GM18508 (cell line): ENCODE results near the gene ATP2C1.

Experiments used
- ATAC-seq: cut with Tn5 transposase; IDR thresholded peaks from one replicate; pipeline ENCODE4 v1.9.1; 2021; ENCODE audit warnings: moderate number of reproducible peaks; ENCODE audit not compliant: insufficient read depth, unreplicated experiment

ATP2C1 gene

DNA sequence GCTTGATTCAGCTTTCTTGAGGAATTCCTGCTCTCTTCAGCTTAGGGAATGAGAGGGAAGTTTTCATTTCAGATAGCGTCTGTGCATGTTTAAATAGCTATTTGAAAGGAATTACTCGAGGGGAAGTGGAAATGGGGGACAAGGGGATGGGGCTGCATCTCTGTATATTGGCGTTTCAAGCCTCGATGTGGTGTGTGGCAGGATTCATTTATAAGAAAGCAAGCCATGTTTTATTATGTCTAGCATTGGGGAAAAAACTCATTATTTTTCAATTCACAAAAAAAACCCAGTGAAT lies 1.0 kb downstream of the ATP2C1 start:
- ATAC-seq: no peak

DNA sequence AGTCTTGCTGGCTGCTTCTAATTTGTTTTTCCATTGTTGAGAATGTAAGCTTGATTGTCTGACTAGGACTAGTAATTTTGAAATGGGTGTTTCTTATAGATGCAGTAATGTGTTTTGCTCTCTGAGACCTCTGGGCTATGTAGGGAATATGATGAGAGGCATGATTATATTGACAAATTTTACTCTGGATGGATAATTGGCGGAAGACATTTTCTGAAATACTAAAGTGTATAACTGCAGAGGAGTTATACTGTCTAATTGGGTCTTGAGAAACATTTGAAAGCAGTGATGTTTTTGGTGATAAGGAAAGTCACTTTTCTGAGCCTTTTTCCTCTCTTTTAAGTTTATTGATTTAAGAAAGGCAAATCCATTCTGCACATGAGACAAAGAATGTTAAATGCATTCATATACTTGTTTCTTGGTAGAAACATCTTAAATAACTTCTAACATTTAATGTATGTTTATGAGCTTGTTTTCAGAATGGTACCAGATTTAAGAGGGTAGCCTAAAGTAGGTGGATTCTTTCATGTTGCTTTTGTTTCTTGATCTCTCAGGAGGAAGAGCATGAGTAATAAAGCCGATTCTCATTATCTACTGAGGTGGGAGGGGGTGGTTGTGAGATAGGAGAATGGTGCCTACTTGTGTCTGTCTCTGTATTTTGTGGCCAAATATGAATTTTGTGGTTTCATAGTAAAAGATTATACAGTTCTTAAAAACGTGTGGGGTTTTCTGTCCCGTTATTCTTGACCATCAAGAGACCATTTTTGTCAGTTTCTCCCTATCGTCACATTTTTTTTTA lies 2.0 kb downstream of the ATP2C1 start:
- no peak for ATAC-seq

DNA sequence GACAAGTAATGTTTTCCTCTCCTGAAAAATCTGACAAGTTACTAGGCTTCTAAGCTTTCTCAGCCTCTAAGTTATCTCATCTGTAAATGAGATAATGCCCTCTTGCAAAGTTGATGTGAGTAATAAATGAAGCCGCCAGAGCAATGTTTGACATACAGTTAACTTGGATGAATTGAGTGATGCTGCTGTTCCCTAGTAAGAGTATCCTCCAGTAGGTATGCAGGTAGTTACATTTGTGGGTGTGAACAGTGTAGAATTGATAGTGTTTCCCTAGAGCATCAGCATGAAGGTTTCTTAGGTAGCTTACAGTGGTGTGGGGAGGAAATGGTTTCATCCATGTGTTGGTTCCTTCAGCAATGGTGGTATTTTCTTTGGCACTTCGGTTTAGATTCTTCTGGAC lies 3.4 kb downstream of the ATP2C1 start:
- ATAC-seq: no peak

DNA sequence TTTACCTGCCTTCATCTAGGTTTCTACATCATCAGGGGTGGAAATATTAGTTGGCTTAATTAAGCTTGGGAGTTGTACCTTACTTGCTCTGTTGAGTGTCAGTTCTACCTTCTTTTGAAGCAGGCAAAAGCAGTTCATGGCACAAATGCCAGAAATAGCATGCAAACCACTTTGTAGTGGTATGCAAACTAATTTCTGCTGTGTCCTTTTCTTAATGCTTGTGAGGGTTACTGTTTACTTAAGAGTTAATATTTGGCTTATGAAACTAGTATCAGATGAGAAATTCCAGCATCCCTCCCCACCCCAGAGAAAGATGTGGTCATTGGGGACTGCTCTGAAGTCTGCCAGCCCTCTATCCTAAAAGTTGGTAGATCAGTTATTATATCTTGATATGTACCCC lies 7.1 kb downstream of the ATP2C1 start:
- no peak for ATAC-seq

DNA sequence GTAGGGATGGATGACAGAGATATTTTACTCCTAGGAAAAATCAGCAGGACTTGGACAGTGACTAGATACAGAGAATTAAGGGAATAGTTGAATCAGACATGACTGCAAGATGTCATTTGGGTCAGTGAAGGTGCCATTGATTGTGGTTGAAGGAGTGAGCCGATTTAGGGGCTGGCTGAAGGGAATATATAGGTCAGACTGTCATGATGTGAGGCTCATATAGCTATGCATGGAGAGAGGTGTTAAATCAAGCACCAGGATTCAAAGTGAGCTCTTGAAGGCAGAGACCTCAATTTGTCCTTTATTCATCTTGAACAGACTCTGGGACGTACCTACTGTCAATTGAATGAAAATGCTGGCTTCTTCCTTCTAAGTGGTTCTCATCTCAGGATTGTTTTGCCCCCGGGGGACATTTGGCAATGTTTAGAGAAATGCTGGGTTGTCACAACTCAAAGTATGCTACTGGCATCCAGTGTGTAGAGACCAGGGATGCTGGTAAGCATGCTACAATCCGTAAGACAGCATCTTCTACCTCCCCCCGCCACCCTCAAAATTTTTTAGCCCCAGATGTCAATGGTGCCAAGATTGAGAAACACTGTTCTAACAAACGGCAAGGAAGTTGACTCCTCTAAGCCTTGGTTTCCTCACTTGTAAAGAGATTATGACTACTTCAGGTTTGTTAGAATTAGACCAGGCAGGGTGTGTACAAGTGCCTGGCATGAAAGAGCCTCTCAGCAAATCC lies 7.8 kb downstream of the ATP2C1 start:
- ATAC-seq: no peak

DNA sequence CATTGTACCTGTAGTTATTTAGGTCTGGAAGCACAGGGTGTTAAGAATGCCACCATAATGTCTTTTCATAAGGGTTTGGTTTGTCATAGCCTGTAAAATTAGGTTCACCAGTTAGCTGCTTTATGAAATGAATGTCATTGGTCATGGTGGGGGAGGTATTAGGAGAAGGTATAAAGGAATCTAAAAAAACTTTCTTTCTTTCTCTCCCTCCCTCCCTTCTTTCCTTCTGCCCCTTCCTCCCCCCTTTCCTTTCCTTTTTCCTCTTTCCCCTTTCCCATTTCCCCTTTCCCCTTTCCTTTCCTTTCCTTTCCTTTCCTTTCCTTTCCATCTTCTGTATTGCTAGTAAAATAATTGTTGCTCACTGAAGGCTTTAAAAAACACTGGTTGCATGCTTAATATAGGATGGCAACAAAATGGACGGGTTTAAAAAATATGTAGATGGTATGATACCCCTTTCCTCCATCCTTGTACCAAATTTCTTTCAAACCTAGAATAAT lies 9.6 kb downstream of the ATP2C1 start:
- no peak for ATAC-seq

DNA sequence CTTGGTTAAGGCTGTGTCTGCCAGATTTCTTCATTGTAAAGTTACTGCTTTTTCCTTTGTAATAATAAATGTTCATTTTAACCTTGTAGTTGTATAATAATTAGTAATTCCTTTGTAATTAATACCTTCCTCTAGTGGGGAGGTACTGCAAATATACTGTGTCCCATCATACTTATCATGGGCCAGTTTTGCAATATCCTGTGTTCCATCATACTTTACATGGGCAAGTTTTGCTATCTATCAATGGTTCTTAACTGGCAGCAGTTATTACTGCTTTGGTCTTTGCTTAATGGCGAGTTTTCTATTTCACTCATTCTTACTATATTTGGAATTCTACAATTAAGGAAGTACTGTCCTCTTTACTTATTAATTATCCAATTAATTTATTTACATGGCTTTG lies 10.6 kb downstream of the ATP2C1 start:
- ATAC-seq: no peak

DNA sequence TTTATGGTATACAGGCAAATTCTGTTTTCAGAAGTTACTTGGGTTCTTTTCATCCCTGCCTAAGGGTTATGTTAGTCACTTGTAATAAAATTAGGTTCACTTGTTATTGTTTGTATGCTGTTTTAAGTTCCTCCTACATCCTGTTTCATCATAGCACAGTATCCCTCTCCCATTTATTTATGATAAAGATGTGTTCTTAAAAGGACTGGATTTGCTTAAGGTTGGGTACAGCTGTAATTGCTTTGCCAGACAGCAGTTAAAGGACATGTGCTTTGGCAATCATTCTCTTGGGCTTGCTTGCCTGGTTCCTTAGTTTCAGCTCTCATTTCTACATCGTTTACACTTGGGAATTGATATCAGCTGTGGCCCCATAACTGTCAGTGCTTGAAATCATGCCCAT lies 11.7 kb downstream of the ATP2C1 start:
- ATAC-seq: no peak

DNA sequence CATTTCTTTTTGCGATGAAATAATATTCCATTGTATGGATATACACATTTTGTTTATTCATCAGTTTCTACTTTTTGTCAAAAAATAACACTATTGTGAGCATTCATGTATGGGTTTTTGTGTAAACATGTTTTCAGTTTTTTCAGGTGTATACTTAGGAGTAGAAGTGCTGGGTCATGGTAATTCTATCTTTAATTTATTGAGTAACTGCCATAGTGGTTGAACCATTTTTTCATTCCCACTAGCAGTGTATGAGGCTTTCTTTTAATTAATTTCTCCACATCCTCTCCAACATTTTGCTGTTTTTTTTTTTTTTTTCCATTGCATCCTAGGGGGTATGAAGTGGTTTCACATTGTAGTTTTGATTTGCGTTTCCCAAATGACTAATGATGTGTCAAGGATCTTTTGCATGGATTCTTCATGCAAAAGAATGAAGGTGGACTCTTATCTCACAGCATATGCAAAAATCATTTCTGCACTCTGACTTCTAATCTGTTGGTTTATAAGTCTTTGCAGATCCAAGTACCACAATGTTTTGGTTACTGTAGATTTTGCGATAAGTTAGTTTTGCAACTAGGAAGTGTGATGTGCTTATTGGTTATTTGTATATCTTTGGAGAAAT lies 12.6 kb downstream of the ATP2C1 start:
- no peak for ATAC-seq

DNA sequence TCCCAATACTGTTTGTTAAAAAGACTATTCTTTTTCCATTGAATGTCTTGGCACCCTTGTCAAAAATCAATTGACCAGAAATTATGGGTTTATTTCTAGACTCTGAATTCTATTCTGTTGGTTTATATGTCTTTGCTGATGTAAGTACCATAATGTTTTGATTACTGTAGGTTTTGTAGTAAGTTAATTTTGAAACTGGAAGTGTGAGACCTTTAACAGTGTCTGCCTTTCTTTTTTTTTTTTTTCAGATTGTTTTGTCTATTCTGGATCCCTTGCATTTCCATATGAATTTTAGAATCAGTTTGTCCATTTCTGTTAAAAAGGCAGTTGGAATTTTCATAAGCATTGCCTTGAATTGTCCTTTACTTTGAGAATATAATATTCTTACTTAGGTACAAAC lies 13.6 kb downstream of the ATP2C1 start:
- no peak for ATAC-seq

DNA sequence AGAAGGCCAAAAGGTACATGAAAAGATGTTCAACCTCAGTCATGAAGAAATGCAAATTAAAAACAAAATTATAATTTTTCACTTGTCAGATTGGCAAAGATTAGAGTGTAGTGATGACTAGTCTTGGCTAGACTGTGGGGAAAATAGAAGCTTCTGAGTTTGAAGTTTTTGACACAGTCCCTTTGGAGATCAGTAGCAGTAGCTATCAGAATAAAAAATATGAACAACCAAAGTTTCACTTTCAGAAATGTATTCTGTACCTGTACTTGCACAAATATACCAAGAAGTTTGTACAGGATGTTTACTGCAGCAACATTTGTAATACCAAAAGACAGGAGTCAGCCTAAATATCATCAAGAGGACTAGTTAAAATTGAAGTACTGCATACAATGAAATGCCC lies 14.1 kb downstream of the ATP2C1 start:
- no peak for ATAC-seq

DNA sequence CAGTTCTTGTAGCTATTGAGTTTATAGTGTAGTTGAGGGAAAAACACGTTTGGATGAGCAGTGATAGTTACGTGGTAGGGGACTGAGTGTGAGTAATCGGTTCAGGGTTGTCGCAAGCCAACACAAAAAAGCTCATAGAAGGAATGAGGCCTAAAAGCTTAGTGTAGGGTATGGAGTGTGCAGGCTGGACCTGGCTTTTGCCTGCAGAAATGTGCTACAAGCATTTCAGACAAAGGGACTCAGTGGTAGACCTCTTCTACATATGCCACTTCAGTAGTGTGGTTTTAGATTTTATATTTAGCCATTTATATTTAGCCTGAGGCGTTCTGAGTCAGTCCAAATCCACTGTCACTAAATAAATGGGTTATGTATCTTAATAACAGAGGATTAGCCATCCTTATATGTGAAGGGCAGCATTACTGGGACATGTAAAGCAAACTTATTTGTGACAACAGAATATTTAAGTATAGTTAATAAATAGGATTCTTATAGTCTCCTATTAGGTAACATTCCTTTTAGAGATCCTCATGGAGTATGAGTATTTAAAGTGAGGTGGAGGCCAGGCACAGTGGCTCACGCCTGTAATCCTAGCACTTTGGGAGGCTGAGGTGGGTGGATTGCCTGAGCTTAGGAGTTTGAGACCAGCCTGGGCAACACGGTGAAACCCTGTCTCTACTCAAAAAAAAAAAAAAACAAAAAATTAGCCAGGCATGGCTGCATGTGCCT lies 21.8 kb downstream of the ATP2C1 start:
- ATAC-seq: no peak

DNA sequence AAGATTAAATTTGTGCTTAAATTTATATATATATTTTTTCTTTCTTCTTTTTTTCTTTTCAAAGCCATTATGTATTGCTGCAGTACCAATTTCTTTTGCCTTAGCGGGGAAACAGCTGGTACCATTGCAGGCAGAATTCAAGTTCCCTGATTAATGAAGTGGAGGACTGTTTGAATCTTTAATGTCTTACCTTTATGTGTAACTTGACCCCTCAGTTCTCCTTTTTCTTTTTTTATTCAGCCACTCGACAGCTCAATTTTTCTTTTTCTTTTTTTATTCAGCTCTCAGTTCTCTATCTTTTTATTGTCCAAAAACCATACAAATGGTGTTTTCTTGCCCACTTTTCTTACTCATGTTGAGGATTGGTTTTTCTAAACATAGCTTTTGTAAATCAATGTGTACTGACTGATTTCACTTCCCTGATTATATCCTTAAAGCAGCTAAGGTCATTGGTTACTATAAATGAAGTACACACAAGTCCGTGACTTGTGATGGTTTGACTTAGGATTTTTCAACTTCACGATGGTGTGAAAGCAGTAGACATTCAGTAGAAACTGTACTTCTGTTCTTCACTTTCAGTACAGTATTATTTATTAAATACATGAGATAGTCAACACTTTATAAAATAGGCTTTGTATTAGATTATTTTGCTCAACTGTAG lies 22.8 kb downstream of the ATP2C1 start:
- ATAC-seq: no peak

DNA sequence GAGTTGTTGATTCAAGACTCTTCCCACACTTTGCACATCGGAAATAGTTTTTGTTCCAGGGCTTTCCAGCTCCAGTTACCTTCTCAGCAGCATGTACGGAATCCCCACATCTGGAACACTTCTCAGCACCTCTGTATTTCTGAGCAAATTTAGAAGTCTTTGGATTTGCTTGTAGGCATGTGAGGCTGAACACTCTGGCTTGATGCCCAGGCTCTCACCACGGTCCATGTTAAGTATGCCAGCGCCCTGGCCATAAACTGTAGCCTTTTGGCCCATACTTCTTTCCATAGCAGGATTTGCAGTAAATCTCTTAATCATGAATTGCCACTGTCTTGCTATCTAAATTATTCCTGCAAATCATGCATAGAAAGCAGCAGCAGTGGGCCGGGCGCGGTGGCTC lies 24.4 kb downstream of the ATP2C1 start:
- ATAC-seq: no peak

DNA sequence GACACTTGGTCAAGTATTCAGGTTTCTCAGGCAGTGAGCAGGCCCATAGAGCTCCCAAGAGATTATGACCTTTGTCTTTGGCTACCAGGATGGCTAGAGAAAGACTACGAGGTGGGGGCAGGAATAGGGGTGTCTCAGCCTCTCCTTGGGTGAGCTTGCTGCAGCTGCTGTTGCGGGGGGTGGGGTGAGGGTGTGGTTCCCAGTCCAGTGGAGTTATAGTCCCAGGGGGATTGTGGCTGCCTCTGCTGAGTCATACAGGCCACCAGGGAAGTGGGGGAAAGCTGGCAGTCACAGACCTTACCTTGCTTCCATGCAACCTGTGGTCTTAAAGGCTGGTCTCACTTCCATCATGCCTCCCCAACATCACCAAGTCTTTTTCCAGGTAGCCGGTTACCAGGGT lies 31.7 kb downstream of the ATP2C1 start:
- no peak for ATAC-seq

DNA sequence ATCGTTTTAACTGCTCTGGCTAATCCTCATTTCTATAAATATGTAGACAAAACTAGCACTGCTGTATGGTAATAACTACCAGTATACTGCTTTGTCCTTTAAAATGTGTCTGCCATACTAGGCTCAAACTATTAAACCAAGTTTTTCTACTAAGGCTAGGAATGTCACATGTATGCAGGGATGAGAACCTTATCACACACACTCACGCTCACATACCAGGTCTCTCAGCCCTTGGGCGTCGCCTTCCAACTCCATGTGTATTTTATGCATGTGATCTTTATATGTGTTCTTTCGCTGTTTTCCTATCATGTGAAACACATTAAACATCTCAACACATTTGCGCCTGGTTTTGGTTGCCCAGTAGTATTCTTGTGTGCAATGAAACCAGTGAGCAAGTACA lies 32.6 kb downstream of the ATP2C1 start:
- ATAC-seq: no peak

DNA sequence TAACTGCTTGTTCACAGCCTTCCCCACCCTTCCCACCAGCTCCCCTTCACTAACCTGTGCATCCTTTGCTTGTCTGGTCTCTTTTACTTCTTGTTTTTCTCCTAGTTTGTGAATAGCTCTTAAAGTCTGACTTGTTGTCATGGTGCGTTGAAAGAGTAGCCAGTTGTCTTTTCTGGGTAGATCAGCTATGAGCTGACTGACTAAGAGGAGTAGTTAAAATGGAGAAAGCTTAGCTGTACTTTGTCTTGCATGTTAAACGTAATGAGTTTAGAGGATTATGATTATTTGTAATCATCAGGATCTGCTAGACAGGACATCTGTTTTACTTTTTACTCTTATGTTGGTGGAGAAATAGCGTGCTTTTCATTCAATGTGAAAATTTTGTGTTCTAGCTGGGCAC lies 35.9 kb downstream of the ATP2C1 start:
- ATAC-seq: no peak

DNA sequence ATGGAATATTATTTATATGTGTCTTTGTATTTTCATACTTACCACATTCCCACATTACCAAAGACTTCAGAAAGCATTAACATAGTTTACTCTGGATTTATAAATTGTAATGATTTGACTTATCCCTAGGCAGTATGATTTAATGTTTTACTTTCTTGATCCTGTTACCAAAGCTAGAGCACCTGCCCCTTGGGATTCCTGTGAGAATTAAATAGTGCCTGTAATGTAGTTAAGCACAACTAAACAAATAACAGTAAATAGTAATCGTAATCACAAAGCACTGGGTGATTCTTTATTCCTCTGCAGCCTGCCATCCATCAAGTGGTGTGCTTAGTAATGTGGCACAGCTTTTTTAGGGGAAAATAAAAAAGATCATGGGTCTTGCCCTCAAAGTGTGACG lies 39.1 kb downstream of the ATP2C1 start:
- no peak for ATAC-seq

DNA sequence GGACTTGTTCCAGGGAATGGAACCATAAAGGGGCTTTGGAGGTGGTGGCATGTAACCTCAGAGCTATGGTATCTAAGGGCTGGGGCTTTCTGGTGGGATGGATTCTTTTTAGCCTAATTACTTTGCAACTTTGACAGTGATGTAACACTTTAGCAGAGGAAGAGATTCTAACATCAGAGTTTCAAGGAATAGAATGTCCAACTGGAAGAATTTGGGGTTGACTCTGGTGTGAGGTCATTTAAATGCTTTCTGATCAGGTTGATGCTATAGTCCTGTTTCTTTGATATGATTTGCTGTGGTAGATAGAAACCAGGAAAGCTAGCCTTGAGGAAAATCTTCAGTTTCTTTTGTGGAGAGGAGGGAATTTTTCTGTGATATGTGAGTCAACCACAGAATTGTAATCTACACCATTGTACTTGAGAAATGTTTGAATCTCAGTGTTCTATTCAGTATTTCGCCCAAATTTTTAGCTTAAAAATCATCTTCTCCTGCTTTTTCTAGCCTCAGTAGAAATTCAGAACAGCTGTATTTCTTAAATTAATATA lies 40.0 kb downstream of the ATP2C1 start:
- ATAC-seq: no peak

DNA sequence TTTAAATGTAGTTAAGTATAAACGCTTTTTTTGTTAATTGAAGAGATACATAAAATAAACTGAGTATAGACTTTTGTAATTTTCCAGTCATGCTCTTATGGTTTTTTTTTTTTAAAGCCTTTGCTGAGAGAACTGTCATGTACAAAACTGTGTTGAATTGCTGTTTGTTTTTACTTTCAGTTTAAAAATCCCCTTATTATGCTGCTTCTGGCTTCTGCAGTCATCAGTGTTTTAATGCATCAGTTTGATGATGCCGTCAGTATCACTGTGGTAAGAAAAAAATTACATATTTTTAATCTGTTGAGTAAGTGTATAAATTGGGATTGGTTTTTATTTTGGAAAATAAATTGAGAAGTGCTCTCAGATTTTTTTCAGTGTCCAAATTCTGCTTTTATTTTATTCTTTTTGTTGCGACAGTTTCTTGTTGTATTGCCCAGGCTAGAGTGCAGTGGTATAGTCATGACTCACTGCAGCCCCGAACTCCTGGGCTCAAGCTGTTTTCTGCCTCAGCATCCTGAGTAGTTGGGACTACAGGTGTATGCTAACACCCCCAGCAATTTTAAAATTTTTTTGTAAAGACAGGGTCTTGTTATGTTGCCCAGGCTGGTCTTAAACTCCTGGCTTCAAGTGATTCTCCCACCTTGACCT lies 40.7 kb downstream of the ATP2C1 start:
- no peak for ATAC-seq
